Brain microvascular endothelial cell (primary cell): ENCODE data around the gene ALS2.

Experiments
- DNase-seq: peaks from one replicate; pipeline ENCODE4 v3.0.0-alpha.2; 2020
- H3K27ac ChIP-seq: fragments of 250-450 bp; sonication (Bioruptor Pico); 2 replicates; pipeline ENCODE4 v1.5.1; 2020; ENCODE audit warnings: mild to moderate bottlenecking, moderate library complexity
- H3K27me3 ChIP-seq: fragments of 250-450 bp; sonication (Bioruptor Pico); replicated peaks from 2 replicates; pipeline ENCODE4 v1.5.1; 2020; ENCODE audit warnings: mild to moderate bottlenecking
- H3K36me3 ChIP-seq: fragments of 250-450 bp; sonication (Bioruptor Pico); replicated peaks from 2 replicates; pipeline ENCODE4 v1.5.1; 2020; ENCODE audit warnings: mild to moderate bottlenecking
- H3K4me3 ChIP-seq: 2 replicates; pipeline ENCODE4 v1.5.1; 2011; ENCODE audit warnings: low read depth, mild to moderate bottlenecking, control low read depth, low read length, moderate library complexity
- CTCF ChIP-seq: IDR thresholded peaks from 2 replicates; pipeline ENCODE4 v1.5.1; 2011; ENCODE audit warnings: low read depth, mild to moderate bottlenecking, moderate library complexity, low read length, control low read depth, inconsistent platforms; ENCODE audit errors: missing control alignments
- in situ Hi-C: cut with HindIII; loops from 2 replicates; pipeline ENCODE4 v1.10.0; 2017; ENCODE audit warnings: low sequenced_read_pairs, low pct_ligation_motif_present

ALS2 gene

GRCh38 chr2:201779901-201780673 is 646 bp downstream of the ALS2 start:
- Histone ChIP-seq H3K27ac (peak overlapping the region; percentile 93), H3K36me3 (no peaks in the 10 kb centered on the region), H3K4me3 (peak overlapping the region; percentile 89), H3K27me3 (no peaks in the 10 kb centered on the region)
- DNase-seq, result peak; percentile 15
- in situ Hi-C loops, result no loop called here
- TF ChIP-seq CTCF, result peak; percentile 9

GRCh38 chr2:201777869-201778268 is 2.9 kb downstream of the ALS2 start:
- Histone ChIP-seq H3K36me3 (no peaks in the 10 kb centered on the region), H3K4me3 (no peak overlapping the region), H3K27ac (no peak overlapping the region), H3K27me3 (no peaks in the 10 kb centered on the region)
- TF ChIP-seq CTCF, result no peak
- DNase-seq, result no peak
- in situ Hi-C loops, result no loop called here

GRCh38 chr2:201777043-201777442 is 3.7 kb downstream of the ALS2 start:
- TF ChIP-seq CTCF, result no peak
- H3K27me3 ChIP-seq, result no peaks in the 10 kb centered on the region
- no peak overlapping the region for H3K27ac ChIP-seq
- no peak for DNase-seq
- H3K4me3 ChIP-seq, result no peak overlapping the region
- H3K36me3 ChIP-seq, result no peaks in the 10 kb centered on the region
- in situ Hi-C loops, result no loop called here

- in situ Hi-C loops, result no loop called here
- H3K27ac ChIP-seq, result no peak overlapping the region
- no peaks in the 10 kb centered on the region for H3K27me3 ChIP-seq
- no peaks in the 10 kb centered on the region for H3K36me3 ChIP-seq
- no peak for DNase-seq
- TF ChIP-seq CTCF, result no peak
- no peak overlapping the region for H3K4me3 ChIP-seq
Observed at GRCh38 chr2:201775326-201775725, 5.4 kb downstream of the ALS2 start.

GRCh38 chr2:201774546-201774945 is 6.2 kb downstream of the ALS2 start:
- TF ChIP-seq CTCF, result no peak
- no peaks in the 10 kb centered on the region for H3K27me3 ChIP-seq
- no peak for DNase-seq
- in situ Hi-C loops, result no loop called here
- no peaks in the 10 kb centered on the region for H3K36me3 ChIP-seq
- H3K27ac ChIP-seq, result no peak overlapping the region
- H3K4me3 ChIP-seq, result no peak overlapping the region

GRCh38 chr2:201773990-201774389 is 6.7 kb downstream of the ALS2 start:
- Histone ChIP-seq H3K27me3 (no peaks in the 10 kb centered on the region), H3K4me3 (no peak overlapping the region), H3K27ac (no peak overlapping the region), H3K36me3 (no peaks in the 10 kb centered on the region)
- no peak for DNase-seq
- TF ChIP-seq CTCF, result no peak
- in situ Hi-C loops, result no loop called here
